ENCODE data around the gene BIRC2. TPM values are rescaled to one million over a fixed set of nuclear protein-coding genes. Genes with fewer than 3 reads are reported as not detected.
A peak's percentile ranks its signal among the peaks of the same experiment; 100 is the strongest.

BIRC2 gene
- total and polyA plus RNA-seq, 2 of the 4 experiments (the other 2 are of a cell fraction), result 48.0 to 204 TPM

DNA sequence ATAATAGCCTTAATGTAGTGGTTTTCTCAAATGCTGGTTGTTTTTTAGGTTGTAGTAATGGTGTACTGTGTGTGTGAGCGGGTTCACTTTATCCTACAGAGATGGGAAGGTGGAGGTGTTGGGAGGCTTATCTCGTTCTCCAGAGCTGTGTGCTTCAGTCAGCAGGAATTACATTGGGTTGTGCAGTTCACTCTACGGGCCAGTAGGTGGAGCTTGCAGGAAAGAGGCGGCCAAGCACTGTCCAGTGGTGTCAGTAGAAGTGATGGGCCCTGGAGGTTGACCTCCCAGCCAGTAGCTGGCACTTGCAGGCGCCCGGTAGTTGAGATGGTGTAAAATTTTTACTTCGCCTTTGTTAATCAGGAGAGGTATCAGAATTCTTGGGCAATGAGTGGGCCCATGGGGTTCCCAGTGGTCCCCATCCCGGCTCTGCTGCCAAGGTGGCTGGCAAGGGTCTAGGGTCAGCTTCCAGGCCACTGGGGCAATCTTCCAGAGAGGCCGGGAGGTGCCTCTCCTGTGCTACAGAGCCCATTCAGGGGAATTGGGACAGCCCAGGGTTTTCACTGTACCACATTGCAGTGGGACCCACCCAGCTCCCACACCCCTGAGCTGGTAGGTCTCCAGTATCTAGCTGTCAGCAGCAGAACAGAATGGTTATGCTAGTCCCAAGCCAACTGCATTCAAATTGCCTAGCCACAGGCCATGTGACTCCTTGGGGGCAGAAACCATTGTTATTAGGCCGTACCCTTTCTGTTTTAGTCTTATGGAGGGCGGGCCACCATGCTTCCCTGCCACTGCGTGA is 43.9 kb downstream of the BIRC2 start (continued):
- TF ChIP-seq, protein P1, sequence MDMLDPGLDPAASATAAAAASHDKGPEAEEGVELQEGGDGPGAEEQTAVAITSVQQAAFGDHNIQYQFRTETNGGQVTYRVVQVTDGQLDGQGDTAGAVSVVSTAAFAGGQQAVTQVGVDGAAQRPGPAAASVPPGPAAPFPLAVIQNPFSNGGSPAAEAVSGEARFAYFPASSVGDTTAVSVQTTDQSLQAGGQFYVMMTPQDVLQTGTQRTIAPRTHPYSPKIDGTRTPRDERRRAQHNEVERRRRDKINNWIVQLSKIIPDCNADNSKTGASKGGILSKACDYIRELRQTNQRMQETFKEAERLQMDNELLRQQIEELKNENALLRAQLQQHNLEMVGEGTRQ (IDR thresholded peaks at IDR 0.05; ENCODE audit: low read depth, low read length), result no peak

DNA sequence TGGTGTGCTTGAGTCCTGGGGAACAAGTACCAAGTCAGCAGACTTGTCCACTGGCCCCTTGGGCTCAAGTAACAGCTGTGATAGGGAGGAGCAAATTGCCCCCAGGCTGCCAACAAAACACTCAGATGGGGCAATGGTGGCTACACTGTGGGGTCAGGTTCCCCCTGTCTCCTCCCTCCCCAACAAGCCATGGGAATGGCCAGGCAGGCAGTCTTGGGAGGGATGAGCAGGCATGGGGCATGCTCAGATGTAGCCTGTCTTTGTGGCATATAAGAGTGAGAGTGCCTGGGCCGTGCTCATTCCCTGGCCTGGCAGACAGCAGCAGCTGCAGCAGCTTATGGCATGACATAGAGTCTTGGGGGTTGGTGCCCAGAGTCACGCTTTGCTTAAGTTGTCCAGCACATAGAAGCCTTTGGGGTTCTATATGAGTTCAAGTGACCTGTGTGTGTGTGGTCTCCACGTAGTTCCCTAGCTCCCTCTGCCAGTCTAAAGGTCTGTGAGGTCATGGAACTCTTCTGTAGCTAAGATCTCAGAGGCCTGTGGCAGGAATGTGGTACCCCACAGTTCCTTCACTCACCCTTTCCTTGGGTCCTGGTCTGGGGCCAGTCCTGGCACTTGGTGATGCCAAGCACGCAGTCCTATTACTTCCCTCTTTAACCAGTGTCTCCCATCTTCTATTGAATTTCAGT is 44.7 kb downstream of the BIRC2 start:
- DNase-seq (no peak), ATAC-seq (ENCODE audit: low read depth) (no peak)
- no peak overlapping the region for H3K4ac ChIP-seq (ENCODE audit: low read depth, low read length)
- no peak overlapping the region for H2BK15ac ChIP-seq (ENCODE audit: low read depth, low read length)
- POLR2A ChIA-PET (ENCODE audit: unreplicated experiment), result no interaction called here
- no peak overlapping the region for H4K91ac ChIP-seq (ENCODE audit: insufficient read depth, low read depth, low read length)
- 100% methylated on average over 1 of the region's 4 CpGs; no CpG with 5 or more reads in 1 of the 2 experiments for WGBS, 2 experiments (ENCODE audit: extremely low coverage in 2 of 2, insufficient read length in 1 of 2)
- H3K14ac ChIP-seq (replicated peaks; ENCODE audit: low read depth, low read length), result no peak overlapping the region
- no peak overlapping the region for H3K4me2 ChIP-seq (ENCODE audit: low read depth, low read length)
- H2AFZ ChIP-seq (replicated peaks; ENCODE audit: low read length, poor library complexity), result no peak overlapping the region
- no peaks in the 10 kb centered on the region for H3K9me3 ChIP-seq (ENCODE audit: control insufficient read depth, insufficient read depth, low read length)
- peaks cover 22 to 61% of the 10 kb centered on the region in 2 experiments for H3K79me1 ChIP-seq (ENCODE audit: low read depth in 1 of 2, low read length in 2 of 2)
- H2BK5ac ChIP-seq (ENCODE audit: low read depth, low read length, poor library complexity, severe bottlenecking), result no peak overlapping the region
- no peak overlapping the region for H4K5ac ChIP-seq (ENCODE audit: low read depth, low read length)
- H4K8ac ChIP-seq (ENCODE audit: low read depth in 2 of 2, low read length in 2 of 2), result no peak overlapping the region
- in situ Hi-C loops (cut with MboI; ENCODE audit: low sequenced_read_pairs), result loop anchor here (5.0 to 25.0 kb wide), 2 partner anchors 104 to 106 kb away; no protein-coding TSS in a partner anchor
- CTCF ChIA-PET, result interaction anchor here (1.5 to 1.6 kb wide), 2 partner anchors 14 to 92 kb away, joined by 3 to 7 read pairs; no protein-coding TSS in a partner anchor
- H3K36me3 ChIP-seq (ENCODE audit: control insufficient read depth, insufficient read depth, low read length), result peaks cover 35% of the 10 kb centered on the region
- H3K9me1 ChIP-seq (ENCODE audit: insufficient read depth, low read length), result peaks cover 16% of the 10 kb centered on the region; the same call in 1 of the 2 replicates
- H3K4me1 ChIP-seq (ENCODE audit: control insufficient read depth, insufficient read depth, low read length), result peaks cover 2% of the 10 kb centered on the region
- peaks cover 34% of the 10 kb centered on the region for H4K20me1 ChIP-seq (ENCODE audit: insufficient read depth, low read length)
- no peak overlapping the region for H3K18ac ChIP-seq (ENCODE audit: low read depth, low read length)
- H3K9ac ChIP-seq (ENCODE audit: low read depth, low read length), result no peak overlapping the region
- intact Hi-C loops (cut with micrococcal nuclease), result loop anchor here (5.0 kb wide), 1 partner anchor 61 kb away; the partner anchor contains the start of gene TMEM123
- H2BK120ac ChIP-seq (ENCODE audit: low read depth, low read length), result no peak overlapping the region
- H2BK20ac ChIP-seq (ENCODE audit: low read depth, low read length), result no peak overlapping the region
- no peak overlapping the region for H3K4me3 ChIP-seq (ENCODE audit: insufficient read depth, low read depth, low read length)
- dilution Hi-C loops (cut with HindIII; ENCODE audit: low sequenced_read_pairs, unreplicated experiment), result no loop called here
- TF ChIP-seq CEBPB (IDR thresholded peaks at IDR 0.05; ENCODE audit: low read depth, low read length) (no peak), BHLHE40 (IDR thresholded peaks at IDR 0.05; ENCODE audit: low read depth, low read length) (no peak), NFE2L2 (IDR thresholded peaks at IDR 0.05; ENCODE audit: low read depth, low read length) (no peak), POLR2A (IDR thresholded peaks at IDR 0.05; ENCODE audit: low read depth, low read length) (no peak), RCOR1 (IDR thresholded peaks at IDR 0.05; ENCODE audit: insufficient replicate concordance, low read length) (no peak)
- TF ChIP-seq, protein P2, sequence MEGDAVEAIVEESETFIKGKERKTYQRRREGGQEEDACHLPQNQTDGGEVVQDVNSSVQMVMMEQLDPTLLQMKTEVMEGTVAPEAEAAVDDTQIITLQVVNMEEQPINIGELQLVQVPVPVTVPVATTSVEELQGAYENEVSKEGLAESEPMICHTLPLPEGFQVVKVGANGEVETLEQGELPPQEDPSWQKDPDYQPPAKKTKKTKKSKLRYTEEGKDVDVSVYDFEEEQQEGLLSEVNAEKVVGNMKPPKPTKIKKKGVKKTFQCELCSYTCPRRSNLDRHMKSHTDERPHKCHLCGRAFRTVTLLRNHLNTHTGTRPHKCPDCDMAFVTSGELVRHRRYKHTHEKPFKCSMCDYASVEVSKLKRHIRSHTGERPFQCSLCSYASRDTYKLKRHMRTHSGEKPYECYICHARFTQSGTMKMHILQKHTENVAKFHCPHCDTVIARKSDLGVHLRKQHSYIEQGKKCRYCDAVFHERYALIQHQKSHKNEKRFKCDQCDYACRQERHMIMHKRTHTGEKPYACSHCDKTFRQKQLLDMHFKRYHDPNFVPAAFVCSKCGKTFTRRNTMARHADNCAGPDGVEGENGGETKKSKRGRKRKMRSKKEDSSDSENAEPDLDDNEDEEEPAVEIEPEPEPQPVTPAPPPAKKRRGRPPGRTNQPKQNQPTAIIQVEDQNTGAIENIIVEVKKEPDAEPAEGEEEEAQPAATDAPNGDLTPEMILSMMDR (conservative IDR thresholded peaks at IDR 0.05; ENCODE audit: low read depth, low read length), result no peak
- TF ChIP-seq, protein P1 (IDR thresholded peaks at IDR 0.05; ENCODE audit: low read depth, low read length), result no peak
- H3K56ac ChIP-seq (ENCODE audit: extremely low read depth, insufficient read depth, low read length), result no peak overlapping the region
- no TSS peak for BruUV-seq (replicated peaks)
- peak overlapping the region; percentile 34 for H2AK9ac ChIP-seq (replicated peaks; ENCODE audit: low read depth, low read length, poor library complexity)
- H3K27me3 ChIP-seq (ENCODE audit: control insufficient read depth, insufficient read depth, low read length), result no peaks in the 10 kb centered on the region
- no peak overlapping the region for H3K27ac ChIP-seq (ENCODE audit: insufficient read depth, low read length)
- H3K23ac ChIP-seq (ENCODE audit: low read depth, low read length), result no peak overlapping the region
- no peak overlapping the region for H2AK5ac ChIP-seq (ENCODE audit: low read depth, low read length)
